ENCODE results near the gene CHRNA5.
A peak's percentile ranks its signal among the peaks of the same experiment; 100 is the strongest.
"Not testable (repeated sequence)": the region's sequence is repeated elsewhere in the genome, so short reads cannot be mapped to it uniquely, and the experiment has no call there.

The CHRNA5 gene

DNA sequence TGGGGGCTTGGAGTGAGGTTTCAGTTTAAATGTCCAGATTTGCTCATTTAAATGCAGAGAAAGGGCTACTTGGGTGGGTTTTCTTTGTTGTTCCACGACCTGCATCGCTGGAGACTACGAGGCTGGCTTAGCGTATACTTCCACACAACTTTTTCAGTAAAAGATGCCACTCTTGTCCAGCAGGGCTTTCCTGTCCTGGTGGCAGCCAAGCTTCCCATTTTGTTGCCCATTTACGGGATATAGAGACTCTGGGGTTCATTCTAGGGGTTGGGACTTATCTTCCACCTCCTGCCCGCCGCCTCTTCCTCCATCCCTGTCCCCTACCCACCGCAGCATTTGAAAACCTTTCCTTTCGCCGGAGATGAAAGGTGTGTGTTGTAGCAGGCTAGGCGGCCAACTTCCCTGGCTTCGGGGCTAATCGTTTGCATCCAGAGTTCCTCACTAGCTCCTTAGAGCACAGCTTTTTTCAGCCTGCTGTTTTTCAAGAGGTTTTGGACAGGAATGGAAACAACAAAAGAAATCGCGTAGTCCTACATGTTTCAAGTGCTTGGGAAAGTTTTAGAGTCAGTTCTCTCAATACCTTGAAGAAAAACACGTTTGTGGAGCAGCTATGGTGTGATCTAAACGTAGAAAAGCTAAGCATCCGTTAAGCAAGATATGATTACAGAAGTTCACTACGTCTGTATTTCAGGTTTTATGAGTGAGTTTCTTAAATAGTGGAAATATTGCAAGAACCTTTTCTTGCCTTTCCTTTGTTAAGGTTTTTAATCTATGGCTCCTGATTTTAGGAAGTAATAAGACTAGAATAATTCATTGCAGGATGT, 843 bp downstream of the CHRNA5 start:
- DNase-seq (ENCODE audit: low read depth in 2 of 2), result no peak

DNA sequence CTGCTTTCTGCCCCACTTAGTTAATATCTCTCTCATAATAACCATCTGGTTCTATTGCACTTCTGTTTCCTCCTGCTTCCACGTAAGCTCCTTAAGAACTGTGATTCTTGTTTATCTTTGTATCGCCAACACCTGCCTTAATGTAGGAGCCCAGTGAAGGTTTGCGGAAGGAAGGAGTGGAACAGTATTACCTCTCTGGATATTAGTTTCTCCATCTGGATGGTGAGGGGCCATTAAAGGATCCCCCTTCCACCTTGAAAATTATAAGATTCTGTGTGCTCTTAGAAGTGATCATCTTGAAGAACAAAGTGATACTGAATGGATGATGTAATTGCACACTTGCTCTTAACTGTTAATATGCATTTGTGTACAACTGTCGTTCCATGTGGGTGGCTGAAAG, 2.2 kb downstream of the CHRNA5 start:
- no peak for DNase-seq (ENCODE audit: low read depth in 2 of 2)

GRCh38 chr15:78570710-78571109, 5.4 kb downstream of the CHRNA5 start:
- DNase-seq (ENCODE audit: low read depth in 2 of 2), result no peak

- DNase-seq (ENCODE audit: low read depth in 2 of 2), result no peak
Observed at GRCh38 chr15:78571382-78571781, 6.1 kb downstream of the CHRNA5 start.

- DNase-seq (ENCODE audit: low read depth in 2 of 2), result no peak
Observed at GRCh38 chr15:78573416-78573815, 8.1 kb downstream of the CHRNA5 start.

GRCh38 chr15:78574944-78575343, 9.6 kb downstream of the CHRNA5 start:
- no peak for DNase-seq (ENCODE audit: low read depth in 2 of 2)

GRCh38 chr15:78597583-78597982, 32.3 kb downstream of the CHRNA5 start:
- no peak for DNase-seq (ENCODE audit: low read depth in 2 of 2)

- no peak for DNase-seq (ENCODE audit: low read depth in 2 of 2)
Observed at GRCh38 chr15:78598348-78598747, 33.0 kb downstream of the CHRNA5 start.

DNA sequence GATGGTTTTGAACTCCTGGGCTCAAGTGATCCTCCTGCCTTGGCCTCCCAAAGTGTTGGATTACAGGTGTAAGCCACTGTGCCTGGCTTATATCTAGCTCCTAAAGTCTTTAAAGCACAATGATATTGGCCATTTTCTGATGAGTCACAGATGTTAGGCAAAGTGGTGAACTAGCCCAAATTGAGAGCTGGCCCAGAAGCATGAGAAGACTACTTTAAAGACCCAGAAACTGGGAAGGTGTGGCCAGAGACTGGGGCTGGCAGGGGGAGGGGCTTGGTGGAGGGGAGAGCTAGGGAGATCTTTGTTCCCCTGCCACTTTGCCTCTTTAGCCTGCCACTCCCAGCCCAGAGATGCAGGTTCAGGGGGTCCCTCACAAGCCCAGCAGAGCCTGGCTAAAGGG, 33.9 kb downstream of the CHRNA5 start:
- no peak for DNase-seq (ENCODE audit: low read depth in 2 of 2)

DNA sequence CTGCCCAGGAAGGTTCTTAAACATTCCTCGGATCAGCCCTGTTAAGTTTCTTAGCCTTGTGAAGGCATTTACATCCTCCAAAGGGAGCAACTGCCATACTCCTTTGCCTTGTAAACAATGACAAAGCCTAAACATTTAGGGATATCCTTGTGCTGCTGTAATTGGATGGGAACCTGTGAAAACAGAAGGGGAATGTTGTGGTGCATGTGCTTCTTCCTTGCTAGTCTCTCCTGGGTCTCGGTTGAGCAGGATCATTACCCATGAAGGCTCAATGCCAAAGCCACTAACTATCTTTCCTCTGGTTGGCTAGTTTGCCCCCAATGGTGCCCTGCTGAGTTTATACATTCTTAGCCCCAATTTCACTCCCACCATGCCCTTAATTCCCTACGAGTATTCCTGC, 38.1 kb downstream of the CHRNA5 start:
- no peak for DNase-seq (ENCODE audit: low read depth in 2 of 2)

DNA sequence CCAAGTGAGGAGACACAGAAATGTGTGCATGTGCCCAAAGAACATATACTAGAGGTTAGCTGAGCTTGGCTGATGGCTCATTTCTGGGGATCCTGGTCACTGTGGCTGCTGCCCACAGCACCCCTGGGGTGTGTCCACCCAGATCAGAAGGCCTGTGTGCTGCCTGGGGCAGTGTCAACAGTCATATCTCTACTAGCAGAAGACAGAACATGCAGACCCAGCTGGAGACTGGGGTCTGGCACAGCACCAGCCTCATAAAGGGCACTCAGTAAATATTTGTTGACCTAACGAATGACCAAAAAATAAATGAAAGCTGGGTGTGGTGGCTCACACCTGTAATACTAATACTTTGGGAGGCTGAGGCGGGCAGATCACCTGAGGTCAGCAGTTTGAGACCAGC, 39.1 kb downstream of the CHRNA5 start:
- no peak for DNase-seq (ENCODE audit: low read depth in 2 of 2)

GRCh38 chr15:78605201-78605600, 39.9 kb downstream of the CHRNA5 start:
- no peak for DNase-seq (ENCODE audit: low read depth in 2 of 2)

- DNase-seq (ENCODE audit: low read depth in 2 of 2), result no peak
Observed at GRCh38 chr15:78605680-78606079, 40.4 kb downstream of the CHRNA5 start.

GRCh38 chr15:78609551-78609950, 44.2 kb downstream of the CHRNA5 start:
- DNase-seq (ENCODE audit: low read depth in 2 of 2), result not testable (repeated sequence)

DNA sequence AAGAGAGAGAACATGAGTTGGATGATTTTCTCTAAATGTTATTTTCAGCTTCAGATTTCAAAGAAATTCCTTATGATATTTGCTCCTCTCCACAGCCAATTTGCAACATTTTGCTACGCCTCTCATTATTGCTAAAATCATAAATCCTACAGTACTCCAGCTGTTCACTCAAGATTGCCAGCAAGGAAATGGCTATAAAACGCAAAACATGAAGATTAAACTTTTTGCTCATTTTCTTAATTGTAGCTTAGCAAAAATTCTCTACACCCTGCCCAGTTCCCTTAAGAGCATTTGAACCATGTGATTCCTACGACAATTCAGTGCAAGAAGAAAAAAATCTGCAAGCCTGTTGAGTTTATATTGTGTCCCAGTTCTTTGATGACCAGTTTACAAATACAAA, 48.7 kb downstream of the CHRNA5 start:
- DNase-seq (ENCODE audit: low read depth in 2 of 2), result no peak

- DNase-seq (ENCODE audit: low read depth in 2 of 2), result no peak
Observed at GRCh38 chr15:78615151-78615589, 49.9 kb downstream of the CHRNA5 start.

- no peak for DNase-seq (ENCODE audit: low read depth in 2 of 2)
Observed at GRCh38 chr15:78616506-78616905, 51.2 kb downstream of the CHRNA5 start.

DNA sequence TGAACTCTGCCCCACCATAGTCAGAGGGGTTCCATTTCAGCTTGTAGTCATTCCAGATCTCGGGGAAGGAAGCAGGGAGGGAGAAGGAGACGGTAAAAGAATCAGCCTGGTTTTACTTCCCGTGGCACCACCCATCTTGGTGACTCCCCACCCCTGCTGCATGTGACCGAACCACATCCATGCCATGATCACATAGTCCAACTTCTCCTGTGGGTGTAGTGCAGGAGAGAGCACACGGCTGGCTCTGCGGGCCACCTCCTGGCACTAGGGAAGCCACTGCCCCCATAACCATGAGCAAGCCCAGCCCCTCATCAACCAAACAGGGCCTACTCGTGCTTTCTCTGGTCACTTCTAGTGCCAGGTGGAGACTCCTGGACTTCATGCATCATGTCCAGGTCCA, 51.8 kb downstream of the CHRNA5 start:
- DNase-seq (ENCODE audit: low read depth in 2 of 2), result no peak

GRCh38 chr15:78617516-78617915, 52.2 kb downstream of the CHRNA5 start:
- no peak for DNase-seq (ENCODE audit: low read depth in 2 of 2)

- no peak for DNase-seq (ENCODE audit: low read depth in 2 of 2)
Observed at GRCh38 chr15:78618064-78618463, 52.7 kb downstream of the CHRNA5 start.

DNA sequence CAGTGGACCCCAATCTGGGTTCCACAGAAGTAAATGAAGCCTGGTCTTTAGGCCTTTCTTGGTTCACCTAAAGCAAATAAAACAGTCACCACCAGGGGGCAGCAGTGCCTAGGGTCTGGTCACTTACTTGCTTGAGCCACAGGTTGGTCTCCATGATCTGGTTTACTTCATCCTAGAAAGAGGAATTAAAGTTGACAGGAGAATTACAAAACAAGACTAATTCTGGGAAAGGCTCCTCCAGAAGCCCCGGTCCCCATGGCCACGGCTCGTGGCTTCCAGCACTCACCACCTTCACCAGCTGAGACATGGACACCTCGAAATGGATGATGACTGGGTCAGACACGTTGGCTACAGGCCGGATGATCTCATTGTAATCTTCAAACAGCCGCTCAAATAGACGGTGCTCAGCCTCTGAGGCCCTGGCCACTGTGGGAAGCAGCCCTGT, 53.2 kb downstream of the CHRNA5 start:
- DNase-seq (ENCODE audit: low read depth in 2 of 2), result peak; percentile 53 to 55

GRCh38 chr15:78619022-78619950, 54.0 kb downstream of the CHRNA5 start:
- DNase-seq (ENCODE audit: low read depth in 2 of 2), result no peak

All from activated CD8-positive, alpha-beta memory T cell treated with anti-CD3 and anti-CD28 coated beads for 4 hours (primary cell).